B cell (primary cell): ENCODE results near the gene GPR143. TPM values are rescaled to one million over a fixed set of nuclear protein-coding genes. Genes with fewer than 3 reads are reported as not detected.

Experiments used
- ATAC-seq: fragments of 200-7000 bp; cut with Tn5 transposase; one replicate; pipeline ENCODE4 v1.10.0; 2021; ENCODE audit warnings: low read depth, mild to moderate bottlenecking, moderate number of reproducible peaks, moderate library complexity
- CTCF ChIA-PET: fragments of 350-600 bp; sonication (Branson Sonifier 250); formaldehyde crosslinking; loops from one replicate; lab custom pipeline; 2021; ENCODE audit warnings: antibody characterized with exemption, inconsistent platforms; lab: Charles Lee
- POLR2A ChIA-PET: fragments of 350-600 bp; sonication (Branson Sonifier 250); formaldehyde crosslinking; loops from one replicate; lab custom pipeline; 2021; ENCODE audit warnings: antibody characterized with exemption; lab: Charles Lee
- DNase-seq: peaks from one replicate; pipeline ENCODE4 v3.0.0; 2013
- H2AFZ ChIP-seq: 2 replicates; pipeline ENCODE4 v1.6.1; 2012; ENCODE audit warnings: mild to moderate bottlenecking, low read depth, low read length; ENCODE audit not compliant: insufficient read depth, poor library complexity, severe bottlenecking
- H3K27ac ChIP-seq, 2 donors: 1 replicate in 1 of 2; 2 replicates in 1 of 2; pipeline ENCODE4 v1.5.1; 2012 to 2013; ENCODE audit warnings: low read length in 2 of 2, mild to moderate bottlenecking in 2 of 2, moderate library complexity in 1 of 2
- H3K27me3 ChIP-seq, 4 experiments: fragments of 200-600 bp in 1 of 4; sonication (generic) in 1 of 4; replicated peaks in 1 of 4; 1 replicate in 2 of 4; 2 replicates in 2 of 4; pipeline versions ENCODE4 v1.6.1 to v1.7.0; 2013 to 2016; ENCODE audit warnings: low read length in 3 of 4, mild to moderate bottlenecking in 2 of 4, mixed read lengths in 1 of 4, moderate library complexity in 1 of 4; ENCODE audit not compliant: insufficient read depth in 4 of 4, control insufficient read depth in 3 of 4; ENCODE audit errors: control extremely low read depth in 1 of 4
- H3K36me3 ChIP-seq, 2 experiments: replicated peaks in 1 of 2; 1 replicate in 1 of 2; 2 replicates in 1 of 2; pipeline versions ENCODE4 v1.6.1 to v1.7.1; 2013; ENCODE audit warnings: low read length in 1 of 2; ENCODE audit not compliant: insufficient read depth in 2 of 2, control insufficient read depth in 1 of 2; ENCODE audit errors: control extremely low read depth in 1 of 2, extremely low read depth in 1 of 2
- H3K4me1 ChIP-seq, 2 donors: fragments of 200-600 bp in 1 of 2; sonication (generic) in 1 of 2; 1 replicate in 1 of 2; 2 replicates in 1 of 2; pipeline versions ENCODE4 v1.5.1 to v1.6.1; 2013 to 2017; ENCODE audit warnings: low read length in 2 of 2; ENCODE audit not compliant: control insufficient read depth in 2 of 2, insufficient read depth in 2 of 2
- H3K4me2 ChIP-seq: replicated peaks from 2 replicates; pipeline ENCODE3; 2012; ENCODE audit warnings: mild to moderate bottlenecking, low read depth, low read length; ENCODE audit not compliant: poor library complexity, severe bottlenecking
- H3K4me3 ChIP-seq, 5 experiments: fragments of 200-600 bp in 1 of 5; sonication (generic) in 1 of 5; 1 replicate in 3 of 5; 2 replicates in 2 of 5; pipeline versions ENCODE4 v1.5.1 to v1.7.0; 2011 to 2016; ENCODE audit warnings: low read length in 4 of 5, mild to moderate bottlenecking in 4 of 5, low read depth in 2 of 5, control low read depth in 1 of 5, moderate library complexity in 1 of 5; ENCODE audit not compliant: insufficient read depth in 1 of 5; ENCODE audit errors: control extremely low read depth in 1 of 5, extremely low read depth in 1 of 5
- H3K79me2 ChIP-seq: fragments of 200-600 bp; sonication (generic); one replicate; pipeline ENCODE4 v1.6.0; 2016; ENCODE audit warnings: low read length; ENCODE audit not compliant: control insufficient read depth, insufficient read depth
- H3K9ac ChIP-seq: fragments of 200-600 bp; sonication (generic); 2 replicates; pipeline ENCODE4 v1.6.1; 2017; ENCODE audit warnings: mild to moderate bottlenecking, low read length, moderate library complexity
- H3K9me3 ChIP-seq, 3 donors: one replicate each; pipeline versions ENCODE4 v1.6.1 to v1.7.1; 2013; ENCODE audit warnings: low read length in 2 of 3; ENCODE audit not compliant: control insufficient read depth in 2 of 3, insufficient read depth in 1 of 3; ENCODE audit errors: control extremely low read depth in 1 of 3
- H4K20me1 ChIP-seq: 2 replicates; pipeline ENCODE4 v1.6.0; 2012; ENCODE audit warnings: mild to moderate bottlenecking, low read length; ENCODE audit not compliant: insufficient read depth, control insufficient read depth, poor library complexity, severe bottlenecking
- H3K27ac Mint-ChIP-seq: one replicate; pipeline ENCODE4 v1.8.0; 2021; ENCODE audit warnings: mixed read lengths
- H3K27me3 Mint-ChIP-seq: one replicate; pipeline ENCODE4 v1.8.0; 2021; ENCODE audit warnings: mixed read lengths
- H3K4me1 Mint-ChIP-seq: one replicate; pipeline ENCODE4 v1.8.0; 2021; ENCODE audit warnings: mixed read lengths
- H3K4me3 Mint-ChIP-seq: one replicate; pipeline ENCODE4 v1.8.0; 2021; ENCODE audit warnings: mixed read lengths
- H3K9me3 Mint-ChIP-seq: one replicate; pipeline ENCODE4 v1.8.0; 2022; ENCODE audit warnings: mixed read lengths; ENCODE audit not compliant: insufficient read depth
- EZH2 ChIP-seq: IDR thresholded peaks from 2 replicates; pipeline ENCODE4 v1.6.1; 2012; ENCODE audit warnings: borderline replicate concordance, low read depth, mild to moderate bottlenecking, moderate library complexity, low read length; ENCODE audit not compliant: insufficient read depth, poor library complexity, severe bottlenecking
- WGBS: methylation state at CpG from one replicate; pipeline ENCODE4 v1.1.5; 2013; ENCODE audit warnings: missing lambda C conversion rate; ENCODE audit not compliant: insufficient coverage; 5-methylcytosine and 5-hydroxymethylcytosine counted together
- intact Hi-C: fragments of 100-400 bp; cut with micrococcal nuclease; formaldehyde crosslinking; loops from one replicate; pipeline ENCODE4 v1.10.0; 2022
- polyA plus RNA-seq: library from polyadenylated mRNA; depleted of rRNA; stranded (reverse); fragments of >200 nt; gene quantifications from 2 replicates; pipeline ENCODE4 v1.2.3, GENCODE V29; 2012
- total RNA-seq, 2 donors: library from RNA; stranded (reverse); fragments of 120-200 nt in 1 of 2; gene quantifications; 1 replicate in 1 of 2; 2 replicates in 1 of 2; pipeline versions ENCODE4 v1.2.3 to v1.2.4, GENCODE V29; 2013 to 2022
- TF ChIP-seq, protein P1 (sequence below): fragments of 200-600 bp; IDR thresholded peaks from one replicate; pipeline ENCODE4 v1.8.0; 2022; ENCODE audit warnings: antibody characterized with exemption, mild to moderate bottlenecking

Gene GPR143
- total and polyA plus RNA-seq, 2 donors (not counting 1 experiment from before 2014, with no cell fraction given): not detected

DNA sequence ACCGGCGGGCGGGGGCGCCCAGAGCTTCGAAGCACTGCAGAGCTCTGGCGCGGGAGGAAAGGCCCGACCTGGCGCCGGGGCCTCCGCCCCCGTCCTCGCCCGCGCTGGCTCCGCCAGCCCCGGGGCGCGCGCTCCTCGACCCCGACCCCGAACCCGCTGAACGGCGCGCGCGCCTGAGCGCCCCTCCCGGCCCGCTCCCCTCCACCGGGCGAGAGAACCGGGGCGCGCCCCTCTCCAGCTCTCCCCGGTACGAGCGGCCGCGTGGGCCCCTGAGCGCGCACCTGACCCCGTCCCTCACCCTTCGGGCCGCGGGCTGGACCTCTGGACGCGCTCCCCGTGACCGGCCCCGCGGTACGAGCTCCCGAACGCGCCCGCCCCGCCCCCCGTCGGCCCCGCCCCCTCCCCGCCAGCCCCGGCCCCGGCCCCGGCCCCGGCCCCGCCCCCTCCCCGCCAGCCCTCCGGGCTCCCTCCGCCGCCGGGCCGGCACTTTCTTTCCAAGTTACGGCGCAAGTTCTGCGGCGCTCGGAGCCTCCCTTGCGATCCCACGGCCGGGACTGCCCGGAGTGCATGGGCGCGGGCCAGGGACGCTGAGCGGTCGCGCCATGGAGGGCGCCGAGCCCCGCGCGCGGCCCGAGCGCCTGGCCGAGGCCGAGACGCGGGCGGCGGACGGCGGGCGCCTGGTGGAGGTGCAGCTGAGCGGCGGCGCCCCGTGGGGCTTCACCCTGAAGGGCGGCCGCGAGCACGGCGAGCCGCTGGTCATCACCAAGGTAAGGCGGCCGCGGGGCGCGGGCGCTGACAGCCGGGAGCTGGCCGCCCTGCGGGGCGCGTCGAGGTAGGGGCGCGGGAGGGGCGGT is 20.5 kb upstream of the GPR143 start, which contains the start of gene SHROOM2:
Gene SHROOM2 (plus strand): TSS at position 486 of the 854 bp plus-strand sequence. CDS start 117 bp downstream, at position 603.
- WGBS: 1% methylated on average over 85 of the region's 132 CpGs
- Histone ChIP-seq H3K4me2 (peak within 1 kb of the TSS; percentile 46), H3K79me2 (no peaks in the 10 kb centered on the region), H3K36me3 (no peaks in the 10 kb centered on the region), H2AFZ (no peak within 1 kb of the TSS), H3K4me3 (no peak within 1 kb of the TSS), H3K27me3 (peaks cover 0 to 14% (median 2%) of the 10 kb centered on the region in 4 experiments), H3K9me3 (peaks cover 0 to 3% (median 0%) of the 10 kb centered on the region in 3 donors), H3K27ac (no peak within 1 kb of the TSS), H3K4me1 (peaks cover 0 to 3% of the 10 kb centered on the region in 2 donors), H4K20me1 (no peaks in the 10 kb centered on the region), H3K9ac (no peak within 1 kb of the TSS)
- Mint-ChIP-seq H3K4me1 (no peaks in the 10 kb centered on the region), H3K9me3 (no peaks in the 10 kb centered on the region), H3K27ac (no peak within 1 kb of the TSS), H3K4me3 (peak within 1 kb of the TSS; percentile 75), H3K27me3 (peaks cover 20% of the 10 kb centered on the region)
- no peak for TF ChIP-seq EZH2
- TF ChIP-seq, protein P1, sequence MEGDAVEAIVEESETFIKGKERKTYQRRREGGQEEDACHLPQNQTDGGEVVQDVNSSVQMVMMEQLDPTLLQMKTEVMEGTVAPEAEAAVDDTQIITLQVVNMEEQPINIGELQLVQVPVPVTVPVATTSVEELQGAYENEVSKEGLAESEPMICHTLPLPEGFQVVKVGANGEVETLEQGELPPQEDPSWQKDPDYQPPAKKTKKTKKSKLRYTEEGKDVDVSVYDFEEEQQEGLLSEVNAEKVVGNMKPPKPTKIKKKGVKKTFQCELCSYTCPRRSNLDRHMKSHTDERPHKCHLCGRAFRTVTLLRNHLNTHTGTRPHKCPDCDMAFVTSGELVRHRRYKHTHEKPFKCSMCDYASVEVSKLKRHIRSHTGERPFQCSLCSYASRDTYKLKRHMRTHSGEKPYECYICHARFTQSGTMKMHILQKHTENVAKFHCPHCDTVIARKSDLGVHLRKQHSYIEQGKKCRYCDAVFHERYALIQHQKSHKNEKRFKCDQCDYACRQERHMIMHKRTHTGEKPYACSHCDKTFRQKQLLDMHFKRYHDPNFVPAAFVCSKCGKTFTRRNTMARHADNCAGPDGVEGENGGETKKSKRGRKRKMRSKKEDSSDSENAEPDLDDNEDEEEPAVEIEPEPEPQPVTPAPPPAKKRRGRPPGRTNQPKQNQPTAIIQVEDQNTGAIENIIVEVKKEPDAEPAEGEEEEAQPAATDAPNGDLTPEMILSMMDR: no peak
- DNase-seq (no peak), ATAC-seq (no peak)
- intact Hi-C loops: no loop called here
- CTCF ChIA-PET: no interaction called here
- POLR2A ChIA-PET: no interaction called here
